HEK293 (cell line): ENCODE measurements around the gene SBK2.

Source experiments
- BCL11B ChIP-seq: fragments of 450-650 bp; formaldehyde crosslinking; IDR thresholded peaks from 2 replicates; pipeline ENCODE4 v1.5.1; 2016; ENCODE audit warnings: low read depth, missing biosample characterization, missing genetic modification characterization
- GLI4 ChIP-seq: fragments of 450-650 bp; formaldehyde crosslinking; IDR thresholded peaks from 2 replicates; pipeline ENCODE4 v1.5.1; 2016; ENCODE audit warnings: missing biosample characterization, missing genetic modification characterization
- GLIS1 ChIP-seq: fragments of 450-650 bp; formaldehyde crosslinking; IDR thresholded peaks from 2 replicates; pipeline ENCODE4 v1.5.1; 2016; ENCODE audit warnings: missing biosample characterization, missing genetic modification characterization
- HOXA7 ChIP-seq: sonication (generic); formaldehyde crosslinking; IDR thresholded peaks from 2 replicates; pipeline ENCODE4 v1.8.1; 2022; ENCODE audit warnings: missing genetic modification reagents, borderline replicate concordance
- KLF16 ChIP-seq: fragments of 450-650 bp; formaldehyde crosslinking; IDR thresholded peaks from 2 replicates; pipeline ENCODE4 v1.5.1; 2017; ENCODE audit warnings: missing biosample characterization, missing genetic modification characterization
- REPIN1 ChIP-seq: fragments of 450-650 bp; formaldehyde crosslinking; IDR thresholded peaks from 2 replicates; pipeline ENCODE4 v1.5.1; 2017; ENCODE audit warnings: missing biosample characterization, missing genetic modification characterization, low read depth
- SCRT2 ChIP-seq: fragments of 450-650 bp; formaldehyde crosslinking; IDR thresholded peaks from 2 replicates; pipeline ENCODE4 v1.5.1; 2016; ENCODE audit warnings: missing biosample characterization, missing genetic modification characterization
- TRIM28 ChIP-seq: IDR thresholded peaks from 2 replicates; pipeline ENCODE4 v1.6.1; 2011; ENCODE audit warnings: low read length, control low read depth, borderline replicate concordance
- TSHZ1 ChIP-seq: fragments of 450-650 bp; formaldehyde crosslinking; IDR thresholded peaks from 2 replicates; pipeline ENCODE4 v1.5.1; 2016; ENCODE audit warnings: missing biosample characterization, missing genetic modification characterization, borderline replicate concordance
- ZNF10 ChIP-seq: fragments of 450-650 bp; formaldehyde crosslinking; IDR thresholded peaks from 2 replicates; pipeline ENCODE4 v1.5.1; 2017; ENCODE audit warnings: missing biosample characterization, missing genetic modification characterization
- ZNF132 ChIP-seq: fragments of 450-650 bp; formaldehyde crosslinking; IDR thresholded peaks from 2 replicates; pipeline ENCODE4 v1.5.1; 2017; ENCODE audit warnings: missing biosample characterization, missing genetic modification characterization, borderline replicate concordance
- ZNF16 ChIP-seq: fragments of 450-650 bp; formaldehyde crosslinking; IDR thresholded peaks from 2 replicates; pipeline ENCODE4 v1.5.1; 2016; ENCODE audit warnings: low read depth, missing biosample characterization, missing genetic modification characterization
- ZNF169 ChIP-seq: fragments of 450-650 bp; formaldehyde crosslinking; IDR thresholded peaks from 2 replicates; pipeline ENCODE4 v1.5.1; 2016; ENCODE audit warnings: missing biosample characterization, missing genetic modification characterization
- ZNF175 ChIP-seq: fragments of 450-650 bp; formaldehyde crosslinking; IDR thresholded peaks from 2 replicates; pipeline ENCODE4 v1.5.1; 2016; ENCODE audit warnings: missing biosample characterization, missing genetic modification characterization
- ZNF2 ChIP-seq: fragments of 450-650 bp; formaldehyde crosslinking; IDR thresholded peaks from 2 replicates; pipeline ENCODE4 v1.5.1; 2016; ENCODE audit warnings: missing biosample characterization, missing genetic modification characterization
- ZNF202 ChIP-seq: fragments of 450-650 bp; formaldehyde crosslinking; IDR thresholded peaks from 2 replicates; pipeline ENCODE4 v1.5.1; 2016; ENCODE audit warnings: missing biosample characterization, missing genetic modification characterization, borderline replicate concordance
- ZNF221 ChIP-seq: fragments of 450-650 bp; formaldehyde crosslinking; IDR thresholded peaks from 2 replicates; pipeline ENCODE4 v1.5.1; 2017; ENCODE audit warnings: missing biosample characterization, missing genetic modification characterization, borderline replicate concordance
- ZNF324 ChIP-seq: fragments of 450-650 bp; formaldehyde crosslinking; IDR thresholded peaks from 2 replicates; pipeline ENCODE4 v1.5.1; 2016; ENCODE audit warnings: missing biosample characterization, missing genetic modification characterization
- ZNF341 ChIP-seq: fragments of 450-650 bp; formaldehyde crosslinking; IDR thresholded peaks from 2 replicates; pipeline ENCODE4; 2016; ENCODE audit warnings: low read depth, missing biosample characterization, missing genetic modification characterization
- ZNF354C ChIP-seq: fragments of 450-650 bp; formaldehyde crosslinking; IDR thresholded peaks from 2 replicates; pipeline ENCODE4 v1.5.1; 2016; ENCODE audit warnings: missing biosample characterization, missing genetic modification characterization, low read depth, borderline replicate concordance
- ZNF366 ChIP-seq: fragments of 450-650 bp; formaldehyde crosslinking; conservative IDR thresholded peaks from 2 replicates; pipeline ENCODE4 v1.5.1; 2016; ENCODE audit warnings: missing biosample characterization, missing genetic modification characterization
- ZNF416 ChIP-seq: fragments of 450-650 bp; formaldehyde crosslinking; IDR thresholded peaks from 2 replicates; pipeline ENCODE4 v1.5.1; 2016; ENCODE audit warnings: missing biosample characterization, missing genetic modification characterization
- ZNF426 ChIP-seq: fragments of 450-650 bp; formaldehyde crosslinking; IDR thresholded peaks from 2 replicates; pipeline ENCODE4 v1.5.1; 2017; ENCODE audit warnings: missing biosample characterization, missing genetic modification characterization, mild to moderate bottlenecking, inconsistent platforms, moderate library complexity
- ZNF433 ChIP-seq: fragments of 450-650 bp; formaldehyde crosslinking; IDR thresholded peaks from 2 replicates; pipeline ENCODE4 v1.5.1; 2016; ENCODE audit warnings: missing biosample characterization, missing genetic modification characterization, low read depth
- ZNF560 ChIP-seq: fragments of 450-650 bp; formaldehyde crosslinking; IDR thresholded peaks from 2 replicates; pipeline ENCODE4 v1.5.1; 2017; ENCODE audit warnings: missing biosample characterization, missing genetic modification characterization, borderline replicate concordance
- ZNF596 ChIP-seq: fragments of 450-650 bp; IDR thresholded peaks from 2 replicates; pipeline ENCODE4 v1.5.0; 2018; ENCODE audit warnings: missing biosample characterization, mild to moderate bottlenecking, missing genetic modification characterization, moderate library complexity
- ZNF610 ChIP-seq: fragments of 450-650 bp; formaldehyde crosslinking; IDR thresholded peaks from 2 replicates; pipeline ENCODE4 v1.5.1; 2016; ENCODE audit warnings: missing biosample characterization, missing genetic modification characterization, borderline replicate concordance
- ZNF645 ChIP-seq: fragments of 450-650 bp; formaldehyde crosslinking; IDR thresholded peaks from 2 replicates; pipeline ENCODE4; 2016; ENCODE audit warnings: missing biosample characterization, missing genetic modification characterization
- ZSCAN4 ChIP-seq: fragments of 450-650 bp; formaldehyde crosslinking; IDR thresholded peaks from 2 replicates; pipeline ENCODE4 v1.5.1; 2017; ENCODE audit warnings: missing biosample characterization, missing genetic modification characterization
- TF ChIP-seq, protein P1 (sequence below): fragments of 450-650 bp; formaldehyde crosslinking; IDR thresholded peaks from 2 replicates; pipeline ENCODE4 v1.5.1; 2016; ENCODE audit warnings: missing biosample characterization, missing genetic modification characterization, borderline replicate concordance
- TF ChIP-seq, protein P2 (sequence below): fragments of 450-650 bp; formaldehyde crosslinking; IDR thresholded peaks from 2 replicates; pipeline ENCODE4 v1.5.1; 2016; ENCODE audit warnings: missing biosample characterization, missing genetic modification characterization
- TF ChIP-seq, protein P3 (sequence below): fragments of 450-650 bp; formaldehyde crosslinking; IDR thresholded peaks from 2 replicates; pipeline ENCODE4 v1.5.1; 2016; ENCODE audit warnings: missing biosample characterization, missing genetic modification characterization

SBK2 gene

DNA sequence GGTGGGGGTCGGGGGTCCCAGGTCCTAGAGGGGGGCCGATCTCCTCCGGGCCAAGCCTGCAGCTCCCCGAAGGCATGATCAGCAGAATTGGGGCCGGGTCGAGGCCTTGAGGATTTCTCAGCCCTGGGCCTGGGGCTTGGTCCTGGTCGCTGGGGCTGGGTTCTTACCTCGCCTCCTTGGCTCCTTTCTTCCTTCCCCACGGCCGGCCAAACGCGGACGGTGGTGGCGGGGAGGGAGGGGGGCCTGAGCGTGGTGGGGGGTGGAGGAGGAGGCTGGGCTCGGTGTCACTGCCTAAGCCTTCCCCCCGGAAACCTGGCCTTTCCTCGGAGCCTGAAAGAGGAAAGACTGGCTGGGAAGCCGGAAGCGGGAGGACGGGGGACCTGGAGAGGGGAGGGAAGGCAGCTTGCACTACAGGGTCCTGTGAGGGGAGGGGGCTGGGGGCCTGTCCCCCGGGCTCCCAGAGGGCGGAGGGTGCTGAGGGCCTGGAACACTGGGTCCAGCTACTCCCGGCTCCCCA is 43.8 kb upstream of the SBK2 start, which contains the start of gene ZNF579 (continued):
- TF ChIP-seq, protein P1, sequence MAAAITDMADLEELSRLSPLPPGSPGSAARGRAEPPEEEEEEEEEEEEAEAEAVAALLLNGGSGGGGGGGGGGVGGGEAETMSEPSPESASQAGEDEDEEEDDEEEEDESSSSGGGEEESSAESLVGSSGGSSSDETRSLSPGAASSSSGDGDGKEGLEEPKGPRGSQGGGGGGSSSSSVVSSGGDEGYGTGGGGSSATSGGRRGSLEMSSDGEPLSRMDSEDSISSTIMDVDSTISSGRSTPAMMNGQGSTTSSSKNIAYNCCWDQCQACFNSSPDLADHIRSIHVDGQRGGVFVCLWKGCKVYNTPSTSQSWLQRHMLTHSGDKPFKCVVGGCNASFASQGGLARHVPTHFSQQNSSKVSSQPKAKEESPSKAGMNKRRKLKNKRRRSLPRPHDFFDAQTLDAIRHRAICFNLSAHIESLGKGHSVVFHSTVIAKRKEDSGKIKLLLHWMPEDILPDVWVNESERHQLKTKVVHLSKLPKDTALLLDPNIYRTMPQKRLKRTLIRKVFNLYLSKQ (tag by site-specific recombination), result no peak
- TF ChIP-seq ZNF202 (tag by site-specific recombination), result no peak
- TF ChIP-seq ZNF10 (tag by site-specific recombination), result no peak
- TF ChIP-seq ZNF324, result no peak
- TF ChIP-seq TSHZ1 (tag by site-specific recombination), result 0 out of 2 replicates have a peak, but pooled peaks have one; percentile 24
- TF ChIP-seq ZNF645 (tag by site-specific recombination), result no peak
- TF ChIP-seq ZNF433 (tag by site-specific recombination), result no peak
- no peak for TF ChIP-seq SCRT2
- TF ChIP-seq ZNF610 (tag by site-specific recombination), result no peak
- TF ChIP-seq ZNF221 (tag by site-specific recombination), result no peak
- no peak for TF ChIP-seq ZNF175 (tag by site-specific recombination)
- peak; percentile 95 for TF ChIP-seq KLF16
- TF ChIP-seq, protein P2, sequence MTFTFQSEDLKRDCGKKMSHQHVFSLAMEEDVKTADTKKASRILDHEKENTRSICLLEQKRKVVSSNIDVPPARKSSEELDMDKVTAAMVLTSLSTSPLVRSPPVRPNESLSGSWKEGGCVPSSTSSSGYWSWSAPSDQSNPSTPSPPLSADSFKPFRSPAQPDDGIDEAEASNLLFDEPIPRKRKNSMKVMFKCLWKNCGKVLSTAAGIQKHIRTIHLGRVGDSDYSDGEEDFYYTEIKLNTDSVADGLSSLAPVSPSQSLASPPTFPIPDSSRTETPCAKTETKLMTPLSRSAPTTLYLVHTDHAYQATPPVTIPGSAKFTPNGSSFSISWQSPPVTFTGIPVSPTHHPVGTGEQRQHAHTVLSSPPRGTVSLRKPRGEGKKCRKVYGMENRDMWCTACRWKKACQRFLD (tag by site-specific recombination), result no peak
- no peak for TF ChIP-seq ZNF416 (tag by site-specific recombination)
- no peak for TF ChIP-seq ZNF560 (tag by site-specific recombination)
- TF ChIP-seq, protein P3, sequence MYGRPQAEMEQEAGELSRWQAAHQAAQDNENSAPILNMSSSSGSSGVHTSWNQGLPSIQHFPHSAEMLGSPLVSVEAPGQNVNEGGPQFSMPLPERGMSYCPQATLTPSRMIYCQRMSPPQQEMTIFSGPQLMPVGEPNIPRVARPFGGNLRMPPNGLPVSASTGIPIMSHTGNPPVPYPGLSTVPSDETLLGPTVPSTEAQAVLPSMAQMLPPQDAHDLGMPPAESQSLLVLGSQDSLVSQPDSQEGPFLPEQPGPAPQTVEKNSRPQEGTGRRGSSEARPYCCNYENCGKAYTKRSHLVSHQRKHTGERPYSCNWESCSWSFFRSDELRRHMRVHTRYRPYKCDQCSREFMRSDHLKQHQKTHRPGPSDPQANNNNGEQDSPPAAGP (tag by site-specific recombination), result 0 out of 2 replicates have a peak, but pooled peaks have one; percentile 39
- TF ChIP-seq ZNF16 (tag by site-specific recombination), result no peak
- TF ChIP-seq ZNF169, result no peak
- TF ChIP-seq HOXA7, result no peak
- peak; percentile 40; the same call in 1 of the 2 replicates for TF ChIP-seq REPIN1 (tag by site-specific recombination)
- TF ChIP-seq BCL11B (tag by site-specific recombination), result no peak
- TF ChIP-seq ZNF2 (tag by site-specific recombination), result 0 out of 2 replicates have a peak, but pooled peaks have one; percentile 32
- TF ChIP-seq ZNF596, result no peak
- peak; percentile 51 for TF ChIP-seq ZNF366 (tag by site-specific recombination)
- peak; percentile 82 for TF ChIP-seq GLIS1 (tag by site-specific recombination)
- TF ChIP-seq ZSCAN4 (tag by site-specific recombination), result no peak
- TF ChIP-seq TRIM28, result no peak
- TF ChIP-seq ZNF426, result no peak
- no peak for TF ChIP-seq ZNF354C (tag by site-specific recombination)
- TF ChIP-seq ZNF132, result no peak
- 0 out of 2 replicates have a peak, but pooled peaks have one; percentile 83 for TF ChIP-seq GLI4 (tag by site-specific recombination)
- peak; percentile 35; the same call in 1 of the 2 replicates for TF ChIP-seq ZNF341
